Fibroblast of skin of left quadriceps (primary cell): ENCODE data around the gene AZIN2.
"Not testable (repeated sequence)": the region's sequence is repeated elsewhere in the genome, so short reads cannot be mapped to it uniquely, and the experiment has no call there.

Experiments
- DNase-seq, 2 experiments: peaks; one replicate each; pipeline ENCODE4 v3.0.0-alpha.2; 2013; ENCODE audit warnings: low read depth in 2 of 2

The AZIN2 gene

GRCh38 chr1:33127001-33127823 lies 46.3 kb downstream of the AZIN2 start:
- peak; percentile 99 for DNase-seq

GRCh38 chr1:33128781-33129180 lies 47.8 kb downstream of the AZIN2 start:
- no peak for DNase-seq

- no peak for DNase-seq
These were observed 49.3 kb downstream of the AZIN2 start for GRCh38 chr1:33130297-33130696.

- no peak for DNase-seq
These were observed 50.2 kb downstream of the AZIN2 start for GRCh38 chr1:33131191-33131590.

GRCh38 chr1:33132549-33132948 lies 51.6 kb downstream of the AZIN2 start:
- no peak for DNase-seq

- no peak for DNase-seq
These were observed 52.6 kb downstream of the AZIN2 start for GRCh38 chr1:33133478-33134105.

- DNase-seq = not testable (repeated sequence)
These were observed 55.1 kb downstream of the AZIN2 start for GRCh38 chr1:33136041-33136440.

GRCh38 chr1:33137800-33138199 lies 56.8 kb downstream of the AZIN2 start:
- no peak for DNase-seq

- DNase-seq = no peak
These were observed 59.5 kb downstream of the AZIN2 start for GRCh38 chr1:33140153-33141149.

GRCh38 chr1:33141216-33141615 lies 60.3 kb downstream of the AZIN2 start:
- DNase-seq = no peak

GRCh38 chr1:33141781-33142180 lies 60.8 kb downstream of the AZIN2 start:
- DNase-seq = no peak

GRCh38 chr1:33142483-33143064 lies 61.6 kb downstream of the AZIN2 start:
- DNase-seq = no peak

- no peak for DNase-seq
These were observed 62.2 kb downstream of the AZIN2 start for GRCh38 chr1:33143176-33143575.

GRCh38 chr1:33143698-33144097 lies 62.7 kb downstream of the AZIN2 start:
- DNase-seq = no peak

- no peak for DNase-seq
These were observed 65.0 kb downstream of the AZIN2 start for GRCh38 chr1:33146003-33146402.

- no peak for DNase-seq
These were observed 66.5 kb downstream of the AZIN2 start for GRCh38 chr1:33147275-33147996.

- no peak for DNase-seq
These were observed 67.0 kb downstream of the AZIN2 start for GRCh38 chr1:33147997-33148314.

- DNase-seq = no peak
These were observed 67.7 kb downstream of the AZIN2 start for GRCh38 chr1:33148615-33149014.

- DNase-seq = no peak
These were observed 68.7 kb downstream of the AZIN2 start for GRCh38 chr1:33149453-33150190.

GRCh38 chr1:33150522-33150921 lies 69.6 kb downstream of the AZIN2 start:
- DNase-seq = no peak

- no peak for DNase-seq
These were observed 70.2 kb downstream of the AZIN2 start for GRCh38 chr1:33151116-33151515.
